ENCODE results near the gene PEX26. TPM values are rescaled to one million over a fixed set of nuclear protein-coding genes. Genes with fewer than 3 reads are reported as not detected.

PEX26 gene
- total and polyA plus RNA-seq, 2 of the 13 experiments (the other 11 are each of a cell fraction or from before 2014, with no cell fraction given): 10.6 to 25.1 TPM

DNA sequence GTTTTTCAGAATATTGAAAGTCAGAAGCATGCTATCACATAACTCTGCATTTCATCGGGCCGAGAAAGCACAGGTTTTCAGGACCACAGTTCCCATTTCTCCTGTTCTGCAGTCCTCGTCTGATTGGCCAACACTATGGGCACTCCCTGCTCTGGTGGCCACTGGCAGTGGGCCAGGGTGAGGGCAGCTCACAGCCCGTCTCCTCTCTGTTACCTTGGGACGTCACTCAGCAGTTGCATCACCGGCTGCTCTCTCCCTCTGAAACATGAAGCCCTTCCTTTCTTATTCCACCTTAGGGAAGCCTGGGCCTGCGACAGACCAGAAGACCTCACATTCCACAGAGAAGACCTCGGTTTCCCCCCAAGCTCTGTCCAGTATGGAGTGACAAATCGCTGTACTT, 42.0 kb upstream of the PEX26 start (continued):
- TF ChIP-seq, protein P1, sequence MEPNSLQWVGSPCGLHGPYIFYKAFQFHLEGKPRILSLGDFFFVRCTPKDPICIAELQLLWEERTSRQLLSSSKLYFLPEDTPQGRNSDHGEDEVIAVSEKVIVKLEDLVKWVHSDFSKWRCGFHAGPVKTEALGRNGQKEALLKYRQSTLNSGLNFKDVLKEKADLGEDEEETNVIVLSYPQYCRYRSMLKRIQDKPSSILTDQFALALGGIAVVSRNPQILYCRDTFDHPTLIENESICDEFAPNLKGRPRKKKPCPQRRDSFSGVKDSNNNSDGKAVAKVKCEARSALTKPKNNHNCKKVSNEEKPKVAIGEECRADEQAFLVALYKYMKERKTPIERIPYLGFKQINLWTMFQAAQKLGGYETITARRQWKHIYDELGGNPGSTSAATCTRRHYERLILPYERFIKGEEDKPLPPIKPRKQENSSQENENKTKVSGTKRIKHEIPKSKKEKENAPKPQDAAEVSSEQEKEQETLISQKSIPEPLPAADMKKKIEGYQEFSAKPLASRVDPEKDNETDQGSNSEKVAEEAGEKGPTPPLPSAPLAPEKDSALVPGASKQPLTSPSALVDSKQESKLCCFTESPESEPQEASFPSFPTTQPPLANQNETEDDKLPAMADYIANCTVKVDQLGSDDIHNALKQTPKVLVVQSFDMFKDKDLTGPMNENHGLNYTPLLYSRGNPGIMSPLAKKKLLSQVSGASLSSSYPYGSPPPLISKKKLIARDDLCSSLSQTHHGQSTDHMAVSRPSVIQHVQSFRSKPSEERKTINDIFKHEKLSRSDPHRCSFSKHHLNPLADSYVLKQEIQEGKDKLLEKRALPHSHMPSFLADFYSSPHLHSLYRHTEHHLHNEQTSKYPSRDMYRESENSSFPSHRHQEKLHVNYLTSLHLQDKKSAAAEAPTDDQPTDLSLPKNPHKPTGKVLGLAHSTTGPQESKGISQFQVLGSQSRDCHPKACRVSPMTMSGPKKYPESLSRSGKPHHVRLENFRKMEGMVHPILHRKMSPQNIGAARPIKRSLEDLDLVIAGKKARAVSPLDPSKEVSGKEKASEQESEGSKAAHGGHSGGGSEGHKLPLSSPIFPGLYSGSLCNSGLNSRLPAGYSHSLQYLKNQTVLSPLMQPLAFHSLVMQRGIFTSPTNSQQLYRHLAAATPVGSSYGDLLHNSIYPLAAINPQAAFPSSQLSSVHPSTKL (CRISPR knock-in tag; IDR thresholded peaks at IDR 0.05): peak; percentile 60
- TF ChIP-seq HOXD1 (CRISPR knock-in tag; IDR thresholded peaks at IDR 0.05): no peak
- TF ChIP-seq ZFX (CRISPR knock-in tag; IDR thresholded peaks at IDR 0.05; ENCODE audit: low read depth): peak; percentile 30; the same call in 1 of the 2 replicates
- peak; percentile 15; the same call in 1 of the 2 replicates for TF ChIP-seq ZNF12 (CRISPR knock-in tag; IDR thresholded peaks at IDR 0.05)
- 0 out of 2 replicates have a peak, but pooled peaks have one; percentile 18 for TF ChIP-seq RARA (CRISPR knock-in tag; IDR thresholded peaks at IDR 0.05)
- TF ChIP-seq, protein P2, sequence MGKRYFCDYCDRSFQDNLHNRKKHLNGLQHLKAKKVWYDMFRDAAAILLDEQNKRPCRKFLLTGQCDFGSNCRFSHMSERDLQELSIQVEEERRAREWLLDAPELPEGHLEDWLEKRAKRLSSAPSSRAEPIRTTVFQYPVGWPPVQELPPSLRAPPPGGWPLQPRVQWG (CRISPR knock-in tag; IDR thresholded peaks at IDR 0.05; ENCODE audit: borderline replicate concordance, low read depth): no peak
- no peak for TF ChIP-seq ZNF382 (CRISPR knock-in tag; IDR thresholded peaks at IDR 0.05; ENCODE audit: borderline replicate concordance)
- no peak for TF ChIP-seq SOX13 (IDR thresholded peaks at IDR 0.05)
- no peak for TF ChIP-seq SOX13 (CRISPR knock-in tag; conservative IDR thresholded peaks at IDR 0.05 in 1 of 2, IDR thresholded peaks at IDR 0.05 in 1 of 2)
- TF ChIP-seq CEBPG (CRISPR knock-in tag; IDR thresholded peaks at IDR 0.05): peak; percentile 90
- TF ChIP-seq, protein P3, sequence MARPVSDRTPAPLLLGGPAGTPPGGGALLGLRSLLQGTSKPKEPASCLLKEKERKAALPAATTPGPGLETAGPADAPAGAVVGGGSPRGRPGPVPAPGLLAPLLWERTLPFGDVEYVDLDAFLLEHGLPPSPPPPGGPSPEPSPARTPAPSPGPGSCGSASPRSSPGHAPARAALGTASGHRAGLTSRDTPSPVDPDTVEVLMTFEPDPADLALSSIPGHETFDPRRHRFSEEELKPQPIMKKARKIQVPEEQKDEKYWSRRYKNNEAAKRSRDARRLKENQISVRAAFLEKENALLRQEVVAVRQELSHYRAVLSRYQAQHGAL (CRISPR knock-in tag; IDR thresholded peaks at IDR 0.05; ENCODE audit: not compliant biosample characterization): no peak
- TF ChIP-seq ATF7 (IDR thresholded peaks at IDR 0.05): no peak
- 0 out of 2 replicates have a peak, but pooled peaks have one; percentile 26 for TF ChIP-seq ATF7 (CRISPR knock-in tag; IDR thresholded peaks at IDR 0.05)
- no peak for TF ChIP-seq TEAD3 (CRISPR knock-in tag; optimal IDR thresholded peaks at IDR 0.05; ENCODE audit: borderline replicate concordance)
- TF ChIP-seq, protein P4, sequence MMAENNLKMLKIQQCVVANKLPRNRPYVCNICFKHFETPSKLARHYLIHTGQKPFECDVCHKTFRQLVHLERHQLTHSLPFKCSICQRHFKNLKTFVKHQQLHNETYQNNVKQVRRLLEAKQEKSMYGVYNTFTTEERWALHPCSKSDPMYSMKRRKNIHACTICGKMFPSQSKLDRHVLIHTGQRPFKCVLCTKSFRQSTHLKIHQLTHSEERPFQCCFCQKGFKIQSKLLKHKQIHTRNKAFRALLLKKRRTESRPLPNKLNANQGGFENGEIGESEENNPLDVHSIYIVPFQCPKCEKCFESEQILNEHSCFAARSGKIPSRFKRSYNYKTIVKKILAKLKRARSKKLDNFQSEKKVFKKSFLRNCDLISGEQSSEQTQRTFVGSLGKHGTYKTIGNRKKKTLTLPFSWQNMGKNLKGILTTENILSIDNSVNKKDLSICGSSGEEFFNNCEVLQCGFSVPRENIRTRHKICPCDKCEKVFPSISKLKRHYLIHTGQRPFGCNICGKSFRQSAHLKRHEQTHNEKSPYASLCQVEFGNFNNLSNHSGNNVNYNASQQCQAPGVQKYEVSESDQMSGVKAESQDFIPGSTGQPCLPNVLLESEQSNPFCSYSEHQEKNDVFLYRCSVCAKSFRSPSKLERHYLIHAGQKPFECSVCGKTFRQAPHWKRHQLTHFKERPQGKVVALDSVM (CRISPR knock-in tag; IDR thresholded peaks at IDR 0.05): peak; percentile 21; the same call in 1 of the 2 replicates
- TF ChIP-seq, protein P5, sequence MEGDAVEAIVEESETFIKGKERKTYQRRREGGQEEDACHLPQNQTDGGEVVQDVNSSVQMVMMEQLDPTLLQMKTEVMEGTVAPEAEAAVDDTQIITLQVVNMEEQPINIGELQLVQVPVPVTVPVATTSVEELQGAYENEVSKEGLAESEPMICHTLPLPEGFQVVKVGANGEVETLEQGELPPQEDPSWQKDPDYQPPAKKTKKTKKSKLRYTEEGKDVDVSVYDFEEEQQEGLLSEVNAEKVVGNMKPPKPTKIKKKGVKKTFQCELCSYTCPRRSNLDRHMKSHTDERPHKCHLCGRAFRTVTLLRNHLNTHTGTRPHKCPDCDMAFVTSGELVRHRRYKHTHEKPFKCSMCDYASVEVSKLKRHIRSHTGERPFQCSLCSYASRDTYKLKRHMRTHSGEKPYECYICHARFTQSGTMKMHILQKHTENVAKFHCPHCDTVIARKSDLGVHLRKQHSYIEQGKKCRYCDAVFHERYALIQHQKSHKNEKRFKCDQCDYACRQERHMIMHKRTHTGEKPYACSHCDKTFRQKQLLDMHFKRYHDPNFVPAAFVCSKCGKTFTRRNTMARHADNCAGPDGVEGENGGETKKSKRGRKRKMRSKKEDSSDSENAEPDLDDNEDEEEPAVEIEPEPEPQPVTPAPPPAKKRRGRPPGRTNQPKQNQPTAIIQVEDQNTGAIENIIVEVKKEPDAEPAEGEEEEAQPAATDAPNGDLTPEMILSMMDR (CRISPR knock-in tag; IDR thresholded peaks at IDR 0.05): no peak
- TF ChIP-seq, protein P6, sequence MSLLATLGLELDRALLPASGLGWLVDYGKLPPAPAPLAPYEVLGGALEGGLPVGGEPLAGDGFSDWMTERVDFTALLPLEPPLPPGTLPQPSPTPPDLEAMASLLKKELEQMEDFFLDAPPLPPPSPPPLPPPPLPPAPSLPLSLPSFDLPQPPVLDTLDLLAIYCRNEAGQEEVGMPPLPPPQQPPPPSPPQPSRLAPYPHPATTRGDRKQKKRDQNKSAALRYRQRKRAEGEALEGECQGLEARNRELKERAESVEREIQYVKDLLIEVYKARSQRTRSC (CRISPR knock-in tag; IDR thresholded peaks at IDR 0.05; ENCODE audit: low read depth): no peak
- TF ChIP-seq ESRRA (CRISPR knock-in tag; IDR thresholded peaks at IDR 0.05; ENCODE audit: low read depth): peak; percentile 26; the same call in 1 of the 2 replicates
- TF ChIP-seq HDAC1 (CRISPR knock-in tag; IDR thresholded peaks at IDR 0.05): peak; percentile 36; the same call in 1 of the 2 replicates
- TF ChIP-seq ZNF256 (CRISPR knock-in tag; conservative IDR thresholded peaks at IDR 0.05): no peak
- peak; percentile 45 for TF ChIP-seq CREB1 (IDR thresholded peaks at IDR 0.05)
- TF ChIP-seq CREB1 (CRISPR knock-in tag; IDR thresholded peaks at IDR 0.05): peak; percentile 48; the same call in 1 of the 2 replicates
